Prostate gland (tissue), 2 donors: ENCODE data around the gene OR2V2.

ENCODE experiments used
- POLR2A ChIP-seq: fragments of 450-650 bp; IDR thresholded peaks from one replicate; pipeline ENCODE4 v1.6.1; 2016; ENCODE audit warnings: antibody characterized with exemption, mild to moderate bottlenecking
- TF ChIP-seq, protein P1 (sequence below), 4 experiments: fragments of 200-600 bp in 2 of 4; fragments of 450-650 bp in 2 of 4; sonication (generic) in 2 of 4; IDR thresholded peaks; 1 replicate in 3 of 4; 2 replicates in 1 of 4; pipeline ENCODE4 v1.5.1; 2016 to 2019; ENCODE audit warnings: antibody characterized with exemption in 4 of 4, mild to moderate bottlenecking in 2 of 4, moderate library complexity in 2 of 4

DNA sequence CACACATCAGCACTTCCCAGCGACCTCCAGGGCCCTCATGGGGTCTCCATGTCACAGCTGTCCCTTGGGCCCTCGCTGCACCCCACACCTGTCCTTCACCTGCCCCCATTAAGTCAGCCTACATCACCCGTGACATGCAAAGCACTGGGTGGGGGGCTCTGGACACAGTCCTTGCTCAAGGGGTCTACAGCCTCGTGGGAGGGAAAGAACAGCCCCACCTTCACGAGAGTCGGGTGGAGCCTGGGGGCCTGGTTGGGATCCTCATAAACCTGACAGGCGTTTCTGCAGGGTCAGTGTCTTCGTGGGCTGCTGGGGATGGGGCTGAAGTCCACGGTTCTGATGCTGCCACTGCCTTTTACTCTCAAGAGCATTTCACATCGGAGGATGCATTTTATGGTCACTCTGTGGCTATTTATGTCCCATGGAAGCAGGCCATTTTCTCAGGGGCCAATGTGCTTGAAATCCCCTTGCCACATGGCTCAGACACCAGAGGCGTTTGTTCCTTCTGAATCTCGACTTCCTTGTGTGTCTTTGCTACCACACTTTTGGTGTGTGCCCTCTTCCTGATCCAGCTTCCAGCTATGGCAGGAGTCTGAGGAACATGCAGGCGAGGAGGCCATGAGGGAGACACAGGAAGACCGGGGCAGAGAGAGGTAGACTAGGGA is 16.4 kb upstream of the OR2V2 start, which contains the start of gene OR2V1:
- TF ChIP-seq POLR2A, result no peak
- TF ChIP-seq, protein P1, sequence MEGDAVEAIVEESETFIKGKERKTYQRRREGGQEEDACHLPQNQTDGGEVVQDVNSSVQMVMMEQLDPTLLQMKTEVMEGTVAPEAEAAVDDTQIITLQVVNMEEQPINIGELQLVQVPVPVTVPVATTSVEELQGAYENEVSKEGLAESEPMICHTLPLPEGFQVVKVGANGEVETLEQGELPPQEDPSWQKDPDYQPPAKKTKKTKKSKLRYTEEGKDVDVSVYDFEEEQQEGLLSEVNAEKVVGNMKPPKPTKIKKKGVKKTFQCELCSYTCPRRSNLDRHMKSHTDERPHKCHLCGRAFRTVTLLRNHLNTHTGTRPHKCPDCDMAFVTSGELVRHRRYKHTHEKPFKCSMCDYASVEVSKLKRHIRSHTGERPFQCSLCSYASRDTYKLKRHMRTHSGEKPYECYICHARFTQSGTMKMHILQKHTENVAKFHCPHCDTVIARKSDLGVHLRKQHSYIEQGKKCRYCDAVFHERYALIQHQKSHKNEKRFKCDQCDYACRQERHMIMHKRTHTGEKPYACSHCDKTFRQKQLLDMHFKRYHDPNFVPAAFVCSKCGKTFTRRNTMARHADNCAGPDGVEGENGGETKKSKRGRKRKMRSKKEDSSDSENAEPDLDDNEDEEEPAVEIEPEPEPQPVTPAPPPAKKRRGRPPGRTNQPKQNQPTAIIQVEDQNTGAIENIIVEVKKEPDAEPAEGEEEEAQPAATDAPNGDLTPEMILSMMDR (IDR thresholded peaks at IDR 0.05), result no peak
